Measurements from ENCODE around the gene VCP.

- TF ChIP-seq, protein P1, sequence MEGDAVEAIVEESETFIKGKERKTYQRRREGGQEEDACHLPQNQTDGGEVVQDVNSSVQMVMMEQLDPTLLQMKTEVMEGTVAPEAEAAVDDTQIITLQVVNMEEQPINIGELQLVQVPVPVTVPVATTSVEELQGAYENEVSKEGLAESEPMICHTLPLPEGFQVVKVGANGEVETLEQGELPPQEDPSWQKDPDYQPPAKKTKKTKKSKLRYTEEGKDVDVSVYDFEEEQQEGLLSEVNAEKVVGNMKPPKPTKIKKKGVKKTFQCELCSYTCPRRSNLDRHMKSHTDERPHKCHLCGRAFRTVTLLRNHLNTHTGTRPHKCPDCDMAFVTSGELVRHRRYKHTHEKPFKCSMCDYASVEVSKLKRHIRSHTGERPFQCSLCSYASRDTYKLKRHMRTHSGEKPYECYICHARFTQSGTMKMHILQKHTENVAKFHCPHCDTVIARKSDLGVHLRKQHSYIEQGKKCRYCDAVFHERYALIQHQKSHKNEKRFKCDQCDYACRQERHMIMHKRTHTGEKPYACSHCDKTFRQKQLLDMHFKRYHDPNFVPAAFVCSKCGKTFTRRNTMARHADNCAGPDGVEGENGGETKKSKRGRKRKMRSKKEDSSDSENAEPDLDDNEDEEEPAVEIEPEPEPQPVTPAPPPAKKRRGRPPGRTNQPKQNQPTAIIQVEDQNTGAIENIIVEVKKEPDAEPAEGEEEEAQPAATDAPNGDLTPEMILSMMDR (IDR thresholded peaks at IDR 0.05; ENCODE audit: low read depth, low read length, poor library complexity, severe bottlenecking): no peak
- TF ChIP-seq EZH2phosphoT487 (IDR thresholded peaks at IDR 0.05; ENCODE audit: borderline replicate concordance, low read length): no peak
Observed at GRCh38 chr9:35097573-35097972, 25.1 kb upstream of the VCP start.
